Measurements from ENCODE around the gene PLEKHG2. TPM values are rescaled to one million over a fixed set of nuclear protein-coding genes. Genes with fewer than 3 reads are reported as not detected.

The PLEKHG2 gene
- total and polyA plus RNA-seq, 9 of the 15 experiments (the other 6 are each of a cell fraction or from before 2014, with no cell fraction given) = 0.98 to 45.7 (median 9.8) TPM

DNA sequence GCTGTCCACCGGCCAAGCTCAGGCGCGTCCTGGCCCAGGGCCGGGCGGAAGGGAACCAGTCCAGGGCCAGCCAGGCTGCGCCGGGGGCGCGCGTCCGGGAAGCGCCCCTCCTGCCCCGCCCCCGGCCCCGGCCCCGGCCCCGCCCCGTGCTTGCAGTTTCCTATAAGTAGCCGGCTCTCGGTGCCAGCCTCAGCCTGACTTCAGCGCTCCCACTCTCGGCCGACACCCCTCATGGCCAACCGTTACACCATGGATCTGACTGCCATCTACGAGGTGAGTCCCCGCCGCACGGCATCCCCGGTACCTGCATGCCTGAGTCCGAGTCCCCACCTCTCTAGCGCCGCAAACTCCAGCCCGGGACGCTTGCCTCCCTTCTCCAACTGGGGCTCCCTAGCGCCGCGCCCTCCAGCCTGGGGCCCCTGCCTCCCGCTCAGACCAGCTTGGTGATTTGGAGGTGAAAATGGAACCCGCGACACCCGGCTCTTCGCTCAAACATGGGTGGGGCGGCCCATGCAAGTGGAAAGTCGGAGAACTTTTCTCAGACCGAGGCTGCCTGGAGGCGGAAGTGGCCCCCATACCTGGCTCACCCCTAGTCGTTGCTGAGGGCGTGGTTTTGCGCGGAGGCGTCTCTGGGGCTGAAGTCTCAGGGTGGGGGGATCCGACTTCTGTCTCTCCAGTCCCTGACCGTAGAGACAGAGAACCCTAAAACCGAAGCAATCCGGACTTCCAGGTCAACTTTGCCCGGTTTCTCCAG is 5.6 kb upstream of the PLEKHG2 start, which contains the start of gene ZFP36 (continued):
- TF ChIP-seq, protein P1, sequence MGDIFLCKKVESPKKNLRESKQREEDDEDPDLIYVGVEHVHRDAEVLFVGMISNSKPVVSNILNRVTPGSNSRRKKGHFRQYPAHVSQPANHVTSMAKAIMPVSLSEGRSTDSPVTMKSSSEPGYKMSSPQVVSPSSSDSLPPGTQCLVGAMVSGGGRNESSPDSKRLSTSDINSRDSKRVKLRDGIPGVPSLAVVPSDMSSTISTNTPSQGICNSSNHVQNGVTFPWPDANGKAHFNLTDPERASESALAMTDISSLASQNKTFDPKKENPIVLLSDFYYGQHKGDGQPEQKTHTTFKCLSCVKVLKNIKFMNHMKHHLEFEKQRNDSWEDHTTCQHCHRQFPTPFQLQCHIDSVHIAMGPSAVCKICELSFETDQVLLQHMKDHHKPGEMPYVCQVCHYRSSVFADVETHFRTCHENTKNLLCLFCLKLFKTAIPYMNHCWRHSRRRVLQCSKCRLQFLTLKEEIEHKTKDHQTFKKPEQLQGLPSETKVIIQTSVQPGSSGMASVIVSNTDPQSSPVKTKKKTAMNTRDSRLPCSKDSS (IDR thresholded peaks at IDR 0.05; ENCODE audit: low read depth, partially characterized antibody) = no peak
- TF ChIP-seq MYC (IDR thresholded peaks at IDR 0.05; ENCODE audit: low read depth, low read length) (peak; percentile 10), MYC (CRISPR knock-in tag; IDR thresholded peaks at IDR 0.05; ENCODE audit: borderline replicate concordance, low read depth) (no peak), DMBX1 (CRISPR knock-in tag; IDR thresholded peaks at IDR 0.05; ENCODE audit: borderline replicate concordance) (no peak), KAT8 (IDR thresholded peaks at IDR 0.05; ENCODE audit: low read depth) (no peak), ATF1 (CRISPR knock-in tag; IDR thresholded peaks at IDR 0.05) (no peak), ATF1 (tag; IDR thresholded peaks at IDR 0.05) (no peak; the same call in 1 of the 2 replicates), PTTG1 (tag; IDR thresholded peaks at IDR 0.05; ENCODE audit: low read depth) (no peak), ZNF143 (CRISPR knock-in tag; IDR thresholded peaks at IDR 0.05) (no peak), BCOR (IDR thresholded peaks at IDR 0.05) (no peak), CBX3 (IDR thresholded peaks at IDR 0.05; ENCODE audit: borderline replicate concordance in 1 of 2, low read length in 2 of 2) (peak in 1 of 2 experiments; percentile 52; a peak in 1 of 3 replicates), MIER1 (IDR thresholded peaks at IDR 0.05; ENCODE audit: low read depth) (no peak), ATF2 (CRISPR knock-in tag; IDR thresholded peaks at IDR 0.05) (no peak), RBM25 (IDR thresholded peaks at IDR 0.05; ENCODE audit: low read depth, low read length, severe bottlenecking) (no peak), MEF2D (tag; conservative IDR thresholded peaks at IDR 0.05; ENCODE audit: low read depth) (no peak), RAD51 (IDR thresholded peaks at IDR 0.05; ENCODE audit: borderline replicate concordance, low read depth) (no peak), ELF4 (CRISPR knock-in tag; IDR thresholded peaks at IDR 0.05) (0 out of 2 replicates have a peak, but pooled peaks have one; percentile 14), HMG20A (CRISPR knock-in tag; conservative IDR thresholded peaks at IDR 0.05) (no peak), ESRRA (IDR thresholded peaks at IDR 0.05; ENCODE audit: borderline replicate concordance, low read depth) (no peak), ZNF507 (tag; conservative IDR thresholded peaks at IDR 0.05) (no peak), RBM14 (IDR thresholded peaks at IDR 0.05; ENCODE audit: borderline replicate concordance, insufficient read depth, low read depth, low read length) (no peak)
- TF ChIP-seq, protein P2, sequence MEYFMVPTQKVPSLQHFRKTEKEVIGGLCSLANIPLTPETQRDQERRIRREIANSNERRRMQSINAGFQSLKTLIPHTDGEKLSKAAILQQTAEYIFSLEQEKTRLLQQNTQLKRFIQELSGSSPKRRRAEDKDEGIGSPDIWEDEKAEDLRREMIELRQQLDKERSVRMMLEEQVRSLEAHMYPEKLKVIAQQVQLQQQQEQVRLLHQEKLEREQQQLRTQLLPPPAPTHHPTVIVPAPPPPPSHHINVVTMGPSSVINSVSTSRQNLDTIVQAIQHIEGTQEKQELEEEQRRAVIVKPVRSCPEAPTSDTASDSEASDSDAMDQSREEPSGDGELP (CRISPR knock-in tag; IDR thresholded peaks at IDR 0.05; ENCODE audit: borderline replicate concordance) = peak; percentile 61
- TF ChIP-seq, protein P3, sequence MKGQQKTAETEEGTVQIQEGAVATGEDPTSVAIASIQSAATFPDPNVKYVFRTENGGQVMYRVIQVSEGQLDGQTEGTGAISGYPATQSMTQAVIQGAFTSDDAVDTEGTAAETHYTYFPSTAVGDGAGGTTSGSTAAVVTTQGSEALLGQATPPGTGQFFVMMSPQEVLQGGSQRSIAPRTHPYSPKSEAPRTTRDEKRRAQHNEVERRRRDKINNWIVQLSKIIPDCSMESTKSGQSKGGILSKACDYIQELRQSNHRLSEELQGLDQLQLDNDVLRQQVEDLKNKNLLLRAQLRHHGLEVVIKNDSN (CRISPR knock-in tag; IDR thresholded peaks at IDR 0.05) = no peak
